A673 (cell line): ENCODE measurements around the gene RAB37. TPM values are rescaled to one million over a fixed set of nuclear protein-coding genes. Genes with fewer than 3 reads are reported as not detected.

Experiments
- BruUV-seq: library from RNA; stranded (reverse); fragments of 400-500 nt; replicated peaks from 2 replicates; lab custom pipeline; 2021; lab: Mats Ljungman, UMichigan
- CTCF ChIA-PET: fragments of 300-600 bp; sonication (Branson Sonifier 250); formaldehyde crosslinking; loops from one replicate; lab custom pipeline; 2022; ENCODE audit warnings: antibody characterized with exemption; lab: Charles Lee
- POLR2A ChIA-PET: fragments of 300-600 bp; sonication (Branson Sonifier 250); formaldehyde crosslinking; loops from one replicate; lab custom pipeline; 2022; ENCODE audit warnings: antibody characterized with exemption; ENCODE audit not compliant: low non-redundant PET; lab: Charles Lee
- DNase-seq: peaks from one replicate; pipeline ENCODE4 v3.0.0-alpha.2; 2015; ENCODE audit warnings: low spot score
- H3K27ac ChIP-seq: fragments of 200-600 bp; sonication (generic); 2 replicates; pipeline ENCODE4 v1.5.1; 2016; ENCODE audit warnings: mixed run types, low read depth, mild to moderate bottlenecking, mixed read lengths, antibody characterized with exemption, low read length; ENCODE audit not compliant: poor library complexity, severe bottlenecking
- H3K27me3 ChIP-seq: fragments of 200-600 bp; sonication (generic); replicated peaks from 2 replicates; pipeline ENCODE4 v1.6.1; 2017; ENCODE audit warnings: mixed run types, low read depth, mild to moderate bottlenecking, mixed read lengths, antibody characterized with exemption, low read length; ENCODE audit not compliant: insufficient read depth, poor library complexity
- H3K36me3 ChIP-seq: fragments of 200-600 bp; sonication (generic); 2 replicates; pipeline ENCODE4 v1.6.1; 2016; ENCODE audit warnings: mixed run types, mild to moderate bottlenecking, mixed read lengths, antibody characterized with exemption, low read length; ENCODE audit not compliant: insufficient read depth, poor library complexity, severe bottlenecking
- H3K4me1 ChIP-seq: fragments of 200-600 bp; sonication (generic); 2 replicates; pipeline ENCODE4 v1.6.1; 2017; ENCODE audit warnings: mixed run types, mild to moderate bottlenecking, mixed read lengths, antibody characterized with exemption, low read length; ENCODE audit not compliant: insufficient read depth, poor library complexity, severe bottlenecking
- H3K4me3 ChIP-seq: fragments of 200-600 bp; sonication (generic); 2 replicates; pipeline ENCODE4 v1.5.1; 2016; ENCODE audit warnings: low read depth, mixed run types, mild to moderate bottlenecking, mixed read lengths, low read length; ENCODE audit not compliant: poor library complexity, severe bottlenecking
- H3K9me3 ChIP-seq: fragments of 200-600 bp; sonication (generic); 2 replicates; pipeline ENCODE4 v1.6.1; 2016; ENCODE audit warnings: mixed run types, low read depth, mild to moderate bottlenecking, mixed read lengths, antibody characterized with exemption, low read length; ENCODE audit not compliant: poor library complexity, severe bottlenecking
- EZH2 ChIP-seq: fragments of 200-600 bp; sonication (generic); IDR thresholded peaks from 2 replicates; pipeline ENCODE4 v1.6.1; 2017; ENCODE audit warnings: borderline replicate concordance, low read depth, mild to moderate bottlenecking, mixed read lengths, antibody characterized with exemption, low read length; ENCODE audit not compliant: poor library complexity, severe bottlenecking
- intact Hi-C: fragments of 100-400 bp; cut with micrococcal nuclease; formaldehyde crosslinking; loops from one replicate; pipeline ENCODE4 v1.10.0; 2022; ENCODE audit not compliant: unreplicated experiment
- total RNA-seq: library from RNA; stranded (reverse); gene quantifications from 2 replicates; pipeline ENCODE4 v1.2.3, GENCODE V29; 2021
- TF ChIP-seq, protein P1 (sequence below): fragments of 300-800, 200-600 bp; sonication (generic); conservative IDR thresholded peaks from 2 replicates; pipeline ENCODE4 v1.5.1; 2017; ENCODE audit warnings: low read depth, mild to moderate bottlenecking, antibody characterized with exemption, low read length, moderate library complexity, mixed read lengths

Gene RAB37
- total RNA-seq, 1 experiment from 2014 or later, result not detected

DNA sequence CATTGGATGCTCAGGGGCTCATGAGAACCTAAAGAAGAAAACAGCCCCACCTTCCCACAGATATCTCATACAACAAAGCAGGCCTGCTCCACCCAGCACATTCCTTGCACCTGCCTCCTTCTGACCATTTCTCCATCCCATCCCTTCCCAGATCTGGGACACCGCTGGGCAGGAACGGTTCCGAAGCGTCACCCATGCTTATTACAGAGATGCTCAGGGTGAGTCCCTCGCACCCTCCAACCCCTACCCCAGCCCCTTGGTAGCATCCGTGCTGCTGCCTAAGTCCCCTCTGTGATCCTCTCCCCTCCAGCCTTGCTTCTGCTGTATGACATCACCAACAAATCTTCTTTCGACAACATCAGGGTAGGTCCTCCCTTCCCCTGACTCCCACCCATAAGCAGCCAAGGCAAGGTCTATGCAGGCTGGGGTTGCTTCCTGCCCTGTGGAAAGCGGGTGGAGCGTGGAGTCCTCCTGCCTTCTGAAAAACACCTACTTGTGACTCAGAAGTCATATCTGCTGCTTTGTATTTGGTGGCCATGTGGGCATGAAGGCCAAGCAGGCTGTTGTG lies 6.0 kb downstream of the RAB37 start:
- intact Hi-C loops, result loop anchor here (5.0 to 10.0 kb wide), 2 partner anchors 34 to 212 kb away; partner anchors contain the start of gene NAT9
- no peaks in the 10 kb centered on the region for H3K36me3 ChIP-seq
- ChIA-PET POLR2A (no interaction called here), CTCF (interaction anchor here (0.9 kb wide), 1 partner anchor 219 kb away, joined by 3 read pairs; no protein-coding TSS in a partner anchor)
- peaks cover 15% of the 10 kb centered on the region for H3K27me3 ChIP-seq
- BruUV-seq, result no TSS peak
- H3K27ac ChIP-seq, result no peak overlapping the region
- no peak overlapping the region for H3K4me3 ChIP-seq
- no peaks in the 10 kb centered on the region for H3K9me3 ChIP-seq
- H3K4me1 ChIP-seq, result peaks cover 16% of the 10 kb centered on the region
- DNase-seq, result no peak
- TF ChIP-seq EZH2, result no peak
- TF ChIP-seq, protein P1, sequence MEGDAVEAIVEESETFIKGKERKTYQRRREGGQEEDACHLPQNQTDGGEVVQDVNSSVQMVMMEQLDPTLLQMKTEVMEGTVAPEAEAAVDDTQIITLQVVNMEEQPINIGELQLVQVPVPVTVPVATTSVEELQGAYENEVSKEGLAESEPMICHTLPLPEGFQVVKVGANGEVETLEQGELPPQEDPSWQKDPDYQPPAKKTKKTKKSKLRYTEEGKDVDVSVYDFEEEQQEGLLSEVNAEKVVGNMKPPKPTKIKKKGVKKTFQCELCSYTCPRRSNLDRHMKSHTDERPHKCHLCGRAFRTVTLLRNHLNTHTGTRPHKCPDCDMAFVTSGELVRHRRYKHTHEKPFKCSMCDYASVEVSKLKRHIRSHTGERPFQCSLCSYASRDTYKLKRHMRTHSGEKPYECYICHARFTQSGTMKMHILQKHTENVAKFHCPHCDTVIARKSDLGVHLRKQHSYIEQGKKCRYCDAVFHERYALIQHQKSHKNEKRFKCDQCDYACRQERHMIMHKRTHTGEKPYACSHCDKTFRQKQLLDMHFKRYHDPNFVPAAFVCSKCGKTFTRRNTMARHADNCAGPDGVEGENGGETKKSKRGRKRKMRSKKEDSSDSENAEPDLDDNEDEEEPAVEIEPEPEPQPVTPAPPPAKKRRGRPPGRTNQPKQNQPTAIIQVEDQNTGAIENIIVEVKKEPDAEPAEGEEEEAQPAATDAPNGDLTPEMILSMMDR, result no peak

GRCh38 chr17:74743755-74744154 lies 6.7 kb downstream of the RAB37 start:
- BruUV-seq, result no TSS peak
- H3K27me3 ChIP-seq, result peaks cover 8% of the 10 kb centered on the region
- CTCF ChIA-PET, result no interaction called here
- intact Hi-C loops, result loop anchor here (1.0 to 10.0 kb wide), 3 partner anchors 34 to 211 kb away; partner anchors contain the start of gene NAT9
- no peaks in the 10 kb centered on the region for H3K9me3 ChIP-seq
- no peak overlapping the region for H3K27ac ChIP-seq
- TF ChIP-seq EZH2, result no peak
- TF ChIP-seq, protein P1, result no peak
- no peaks in the 10 kb centered on the region for H3K36me3 ChIP-seq
- no peak overlapping the region for H3K4me3 ChIP-seq
- POLR2A ChIA-PET, result no interaction called here
- peaks cover 11% of the 10 kb centered on the region for H3K4me1 ChIP-seq
- DNase-seq, result no peak

GRCh38 chr17:74744349-74744713 lies 7.3 kb downstream of the RAB37 start:
- Histone ChIP-seq H3K27ac (no peak overlapping the region), H3K27me3 (peaks cover 3% of the 10 kb centered on the region), H3K9me3 (no peaks in the 10 kb centered on the region), H3K4me1 (peaks cover 11% of the 10 kb centered on the region), H3K4me3 (no peak overlapping the region), H3K36me3 (no peaks in the 10 kb centered on the region)
- ChIA-PET POLR2A (no interaction called here), CTCF (interaction anchor here (0.6 to 2.0 kb wide), 6 partner anchors 35 to 213 kb away, joined by 3 to 15 read pairs (median 3); partner anchors contain the start of gene FDXR)
- DNase-seq, result no peak
- TF ChIP-seq EZH2, result no peak
- TF ChIP-seq, protein P1, result no peak
- BruUV-seq, result no TSS peak
- intact Hi-C loops, result loop anchor here (1.0 to 10.0 kb wide), 3 partner anchors 33 to 210 kb away; partner anchors contain the start of gene NAT9
